GM19099 (cell line): ENCODE results near the gene ANKRD33B.

ENCODE experiments used
- POLR2A ChIP-seq: IDR thresholded peaks from 3 replicates; pipeline ENCODE4 v1.6.1; 2011; ENCODE audit warnings: low read depth; ENCODE audit not compliant: insufficient read length; ENCODE audit errors: extremely low read depth

Gene ANKRD33B

DNA sequence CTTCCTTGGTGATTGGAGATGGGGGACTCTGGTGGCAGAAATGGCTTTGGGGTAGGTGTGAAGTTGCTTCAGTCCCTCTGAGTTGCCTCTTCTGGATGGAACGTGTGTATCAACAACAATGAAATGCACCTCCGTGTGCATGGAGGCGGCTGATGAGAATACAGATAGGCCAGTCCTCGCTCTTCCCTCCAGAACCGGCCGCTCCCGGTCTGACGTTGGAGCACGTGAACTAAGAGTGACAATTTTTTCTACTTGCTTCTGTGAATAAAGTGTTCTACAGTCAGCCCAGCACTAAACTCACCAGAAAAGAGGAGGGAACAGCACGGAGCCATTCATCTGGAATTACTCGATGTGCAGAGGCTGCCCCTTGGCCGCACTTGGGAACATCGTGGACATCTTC, 90.7 kb downstream of the ANKRD33B start:
- TF ChIP-seq POLR2A, result no peak

DNA sequence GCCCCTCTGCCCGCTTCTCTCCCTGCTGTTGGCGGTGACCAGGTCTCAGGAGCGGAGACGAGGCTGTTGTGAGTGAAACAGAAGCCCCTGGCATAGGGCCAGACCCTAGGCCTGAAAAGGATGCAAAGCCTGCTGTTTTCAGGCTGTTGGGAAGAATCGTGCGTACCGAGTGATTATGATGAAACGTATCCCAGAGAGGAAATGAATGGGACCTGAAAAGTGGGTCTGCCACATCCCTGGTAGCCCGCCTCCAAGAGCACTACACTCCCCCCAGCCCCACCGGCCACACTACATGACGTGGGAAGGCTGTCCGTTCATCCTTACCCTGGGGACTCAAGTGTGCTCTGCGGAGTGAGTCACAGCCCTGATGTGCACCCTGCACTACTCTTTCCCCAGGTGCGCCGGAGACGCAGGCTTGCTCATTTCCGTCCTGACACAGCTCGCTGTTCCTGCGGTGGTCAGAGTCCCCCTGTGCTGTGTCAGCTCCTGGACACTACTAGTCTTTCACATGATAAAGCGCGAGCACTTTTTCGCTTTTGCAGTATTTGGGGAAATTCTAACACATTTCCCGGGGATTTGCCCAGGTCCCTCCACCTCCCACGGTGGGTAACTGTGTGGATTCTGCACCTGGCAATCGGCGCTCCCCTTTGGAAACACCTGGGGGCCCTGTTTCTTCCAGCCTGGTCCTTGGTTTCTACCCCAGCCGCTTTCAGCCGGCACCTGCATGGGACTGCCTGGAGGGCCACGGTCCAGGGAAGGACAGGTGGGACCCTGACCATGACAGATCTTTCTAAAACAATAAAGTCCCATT, 91.5 kb downstream of the ANKRD33B start:
- no peak for TF ChIP-seq POLR2A

DNA sequence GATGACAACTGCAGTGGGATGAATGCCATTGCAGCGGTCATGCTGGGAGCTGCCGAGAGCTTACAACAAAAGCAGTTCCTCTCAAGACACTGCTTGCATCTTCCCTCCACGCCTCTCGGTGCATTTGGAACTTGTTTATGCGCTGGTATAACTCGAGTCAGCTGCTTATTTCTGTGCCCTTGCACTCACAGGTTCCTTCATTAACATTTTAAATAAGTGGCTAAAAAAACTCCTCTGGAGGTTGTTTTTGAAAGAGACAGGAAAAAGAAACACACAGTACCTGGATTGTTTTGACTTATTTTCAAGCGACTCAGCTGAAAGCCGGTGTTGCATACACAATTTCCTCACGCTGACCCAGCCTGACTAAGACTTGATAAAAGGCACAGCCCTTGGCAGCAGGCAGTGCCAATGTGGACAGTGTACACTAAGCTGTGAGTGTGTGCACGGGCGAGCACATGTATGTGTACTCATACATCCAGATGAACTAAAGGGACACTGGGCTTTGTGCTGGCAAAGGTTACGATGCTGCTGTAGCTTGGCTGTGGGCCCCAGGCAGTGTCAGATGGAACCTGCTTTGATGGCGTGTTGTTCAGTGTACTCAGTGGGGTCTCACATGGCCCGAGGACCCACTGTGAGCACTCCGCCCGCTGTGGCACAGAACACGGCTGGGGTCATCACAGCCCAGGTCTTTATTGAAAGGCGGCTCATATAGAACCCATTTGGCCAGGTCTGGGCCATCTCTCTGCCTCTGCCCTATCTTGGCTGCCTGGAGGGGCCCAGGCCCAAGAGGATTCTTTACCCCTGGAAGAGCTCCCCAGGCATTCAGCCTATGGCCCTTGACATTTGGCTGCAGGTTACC, 92.3 kb downstream of the ANKRD33B start:
- TF ChIP-seq POLR2A, result no peak

DNA sequence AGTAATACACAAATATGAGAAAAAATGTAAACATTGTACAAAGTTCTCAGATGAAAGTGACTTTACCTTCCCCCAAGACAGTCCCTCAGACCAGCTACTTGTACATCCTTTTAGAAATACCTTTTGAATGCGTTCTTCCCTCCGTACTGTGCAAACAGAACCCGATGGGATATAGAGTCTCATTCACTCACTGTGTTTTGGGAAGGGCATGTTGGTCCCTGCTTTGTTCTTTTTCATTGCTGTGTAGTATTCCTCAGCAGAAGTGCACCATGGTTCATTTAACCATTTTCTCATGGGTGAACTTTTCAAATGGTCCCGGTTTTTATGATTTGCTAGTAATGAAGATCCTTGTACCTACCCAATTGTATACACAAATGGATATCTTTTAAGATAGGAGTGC, 94.4 kb downstream of the ANKRD33B start:
- TF ChIP-seq POLR2A, result no peak

DNA sequence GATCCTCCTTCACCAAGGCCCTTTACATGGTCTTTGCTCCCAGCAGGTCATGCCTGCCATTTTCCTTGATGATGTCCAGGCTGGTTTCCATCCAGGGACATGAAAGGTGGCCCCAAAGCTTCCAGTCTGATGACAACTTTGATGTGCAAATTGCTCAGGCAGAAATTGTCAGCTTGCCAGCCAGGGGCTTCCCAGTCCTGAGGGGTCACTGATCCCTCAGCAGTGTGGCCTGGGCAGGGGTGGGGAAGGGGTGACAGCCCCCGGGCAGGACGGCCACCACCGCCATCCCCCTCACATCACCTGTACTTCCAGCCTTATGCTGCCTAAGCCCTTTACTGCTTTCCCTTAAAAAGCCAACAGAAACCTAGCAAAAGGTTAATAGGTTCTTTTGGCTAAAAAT, 96.3 kb downstream of the ANKRD33B start:
- no peak for TF ChIP-seq POLR2A

DNA sequence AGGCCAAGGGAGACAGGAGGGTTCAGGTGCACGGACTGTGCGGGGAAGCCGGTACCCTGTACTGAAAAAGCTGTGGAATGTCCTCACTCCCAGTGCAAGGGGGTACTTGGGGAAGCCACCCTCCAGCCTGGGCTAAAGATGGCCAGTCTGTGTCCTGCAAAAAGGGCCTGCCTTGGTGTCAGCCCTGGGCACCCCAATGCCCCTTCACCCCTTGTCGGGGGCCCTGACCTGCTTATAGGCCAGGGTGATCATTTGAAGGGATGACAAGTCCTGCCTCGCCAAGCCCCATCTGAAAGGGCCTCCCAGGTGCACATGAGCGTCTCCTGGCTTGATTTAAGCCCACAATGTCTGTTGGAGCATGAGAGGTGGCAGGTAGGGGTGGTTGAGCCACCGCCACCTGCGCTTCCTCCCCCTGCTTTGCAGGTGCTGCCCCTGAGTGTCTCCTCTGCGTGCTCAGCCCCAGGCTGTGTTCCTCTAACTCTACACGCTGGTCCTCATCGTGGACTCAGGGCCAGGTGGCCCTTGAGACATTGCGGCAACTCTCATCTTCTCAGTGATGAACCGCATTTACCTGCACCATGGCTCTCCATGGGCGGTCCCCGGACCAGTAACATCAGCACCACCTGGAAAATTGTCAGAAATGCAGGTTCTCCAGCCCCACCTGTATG, 97.0 kb downstream of the ANKRD33B start:
- no peak for TF ChIP-seq POLR2A

DNA sequence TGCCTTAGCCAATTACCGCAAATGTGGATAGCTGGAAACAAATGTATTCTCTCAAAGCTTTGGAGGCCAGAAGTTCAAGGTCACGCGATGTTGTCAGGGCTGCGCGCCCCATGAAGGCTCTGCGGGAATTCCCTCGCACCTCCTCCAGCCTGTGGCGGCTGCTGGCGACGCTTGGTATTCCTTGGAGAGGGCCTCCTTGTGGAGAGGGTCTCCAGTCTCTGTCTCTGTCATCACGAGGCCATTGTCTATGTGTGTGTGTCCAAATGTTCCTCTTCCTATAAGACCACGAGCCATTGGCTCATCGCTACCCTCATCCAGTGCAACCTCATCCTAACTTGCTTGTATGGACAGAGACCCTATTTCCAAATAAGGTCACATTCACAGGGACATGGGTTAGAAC, 97.5 kb downstream of the ANKRD33B start:
- TF ChIP-seq POLR2A, result no peak

DNA sequence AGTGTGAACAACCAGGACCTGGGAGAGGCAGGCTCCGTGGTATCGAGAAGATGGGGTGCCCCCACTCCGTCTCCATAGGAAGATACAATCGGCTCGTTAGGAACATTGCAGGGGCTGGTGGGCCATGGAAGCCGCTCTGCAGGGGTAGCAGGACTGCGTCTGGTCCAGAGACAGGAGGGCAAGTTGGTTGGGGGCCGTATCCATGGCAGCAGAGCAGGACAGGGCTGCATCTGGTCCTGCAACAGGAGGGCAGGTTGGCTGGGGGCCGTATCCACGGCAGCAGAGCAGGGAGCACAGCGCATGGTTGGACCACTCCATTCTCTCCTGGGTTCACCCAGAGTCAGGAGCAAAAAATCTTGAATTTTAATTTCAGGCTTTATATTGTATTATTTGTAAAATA, 98.2 kb downstream of the ANKRD33B start:
- TF ChIP-seq POLR2A, result no peak

DNA sequence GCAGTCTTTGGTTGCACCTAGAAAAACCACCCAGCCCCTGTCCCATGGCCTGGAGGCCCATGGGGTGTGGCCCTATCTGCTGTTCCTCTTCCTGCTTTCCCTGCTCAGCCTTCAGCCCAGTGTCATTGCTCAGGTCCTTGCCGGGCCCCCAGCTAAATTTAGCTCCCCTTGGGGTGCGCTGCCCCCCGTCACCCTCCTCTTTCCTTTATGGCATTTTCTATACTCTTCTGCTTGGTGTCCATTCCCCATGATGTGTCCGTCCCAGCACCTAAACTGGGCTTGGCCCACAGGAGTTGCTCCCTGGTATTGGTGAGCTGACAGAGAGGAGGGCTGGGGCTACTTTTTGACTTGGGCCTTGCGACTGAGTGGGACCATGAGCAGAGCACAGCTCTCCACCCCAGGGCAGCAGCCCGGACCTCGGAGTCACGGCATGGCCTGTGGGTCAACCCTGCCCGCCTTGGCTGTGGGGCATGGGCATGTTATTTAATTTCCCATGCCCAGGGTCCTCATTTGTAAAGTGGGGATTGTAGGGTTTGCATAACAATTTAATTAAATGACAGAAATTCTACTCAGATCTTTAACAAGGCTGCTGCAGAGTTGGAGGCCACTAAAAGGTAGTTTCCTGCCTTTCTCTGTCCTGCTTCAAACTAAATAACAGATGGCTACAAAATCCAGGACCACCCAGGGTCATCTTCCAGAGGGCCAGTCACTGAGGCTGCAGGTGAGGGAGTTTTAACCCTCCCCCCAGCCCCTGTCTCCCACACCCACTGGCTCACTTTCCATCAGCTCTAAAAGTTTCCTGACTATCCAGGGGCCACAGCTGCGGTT, 99.0 kb downstream of the ANKRD33B start:
- TF ChIP-seq POLR2A, result no peak

DNA sequence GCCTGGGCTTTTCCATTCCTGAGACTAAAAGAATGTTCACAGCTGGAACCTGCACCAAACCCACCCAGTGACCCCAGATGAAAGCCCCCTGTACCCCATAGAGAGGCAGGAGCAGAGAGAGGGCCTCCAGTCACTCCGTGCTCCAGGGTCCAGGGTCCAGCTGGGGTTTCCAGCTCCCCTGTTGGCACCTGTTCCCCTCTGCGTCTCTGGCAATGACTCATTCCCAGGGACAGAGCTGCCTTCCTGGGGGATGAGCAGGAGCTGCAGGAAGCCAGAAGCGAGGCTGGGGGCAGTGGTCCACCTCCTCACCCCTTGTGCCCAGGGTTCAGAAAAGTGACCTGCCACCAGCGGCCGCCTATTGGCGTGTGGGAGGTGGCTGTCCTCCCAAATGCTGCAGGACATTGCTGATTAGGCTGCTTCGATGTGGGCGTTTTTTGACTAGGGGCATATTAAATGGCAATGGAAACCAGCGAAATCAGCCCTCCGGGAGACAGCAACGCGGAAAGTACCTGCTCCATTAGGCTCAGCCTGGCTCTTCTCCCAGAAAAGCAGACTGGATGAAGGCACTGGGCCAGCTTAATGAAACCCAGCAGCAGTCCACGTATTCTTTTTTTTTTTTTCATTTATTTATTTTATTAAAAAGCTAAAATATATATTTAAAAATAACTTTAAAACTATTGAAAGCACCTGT, 99.8 kb downstream of the ANKRD33B start:
- no peak for TF ChIP-seq POLR2A

DNA sequence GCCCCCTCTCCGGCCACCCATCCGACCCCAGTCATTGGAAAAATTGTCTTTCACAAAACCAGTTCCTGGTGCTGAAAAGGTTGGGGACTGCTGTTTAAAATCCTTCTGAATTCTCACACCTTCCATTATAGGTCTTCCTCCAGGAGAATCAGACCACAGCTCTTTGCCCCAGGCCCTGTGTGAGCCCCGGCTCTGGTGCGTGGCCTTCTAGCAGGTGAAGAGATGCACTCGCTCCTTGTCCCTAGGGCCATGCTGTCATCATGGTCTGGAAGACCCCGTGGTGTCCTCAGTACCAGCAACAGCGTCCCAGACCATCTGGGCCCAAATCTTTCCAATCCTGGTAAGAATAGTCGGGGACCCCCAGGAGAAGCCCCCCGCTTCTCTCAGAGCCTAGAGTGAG, 101.9 kb downstream of the ANKRD33B start:
- TF ChIP-seq POLR2A, result no peak

DNA sequence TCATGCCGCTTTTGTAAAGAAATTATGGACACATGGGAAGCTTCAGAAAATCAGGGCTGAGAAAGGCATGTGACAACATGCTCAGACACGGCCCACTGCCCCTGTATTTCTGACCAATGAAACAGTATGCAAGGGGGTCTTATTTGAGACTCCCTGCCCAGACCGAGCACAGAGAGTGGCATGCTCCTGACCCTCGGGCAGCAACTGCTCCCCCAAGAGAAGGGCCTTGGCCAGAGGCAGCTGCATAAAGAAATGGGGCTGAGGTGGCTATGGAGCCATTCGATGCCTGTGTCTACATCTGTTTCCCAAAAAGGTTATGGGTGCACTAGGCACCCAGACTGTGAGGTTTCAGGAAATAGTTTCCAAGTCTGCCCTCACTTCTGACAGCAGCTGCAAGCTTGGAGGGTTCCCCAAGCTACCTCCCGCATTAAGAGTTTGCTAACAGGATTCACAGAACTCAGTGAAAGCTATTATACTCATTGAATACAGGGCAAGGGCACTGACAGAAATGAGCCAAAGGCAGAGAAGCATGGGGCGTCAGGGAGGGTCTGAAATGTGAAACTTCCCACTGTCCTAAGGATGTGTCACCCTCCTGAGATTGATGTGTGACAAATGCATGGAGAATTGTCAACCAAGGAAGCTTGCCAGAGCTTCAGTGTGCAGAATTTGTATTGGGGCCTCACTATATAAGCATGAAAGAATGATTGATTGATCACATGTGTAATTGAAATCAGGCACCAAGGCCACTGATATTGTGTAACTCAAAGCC, 102.8 kb downstream of the ANKRD33B start:
- TF ChIP-seq POLR2A, result no peak

DNA sequence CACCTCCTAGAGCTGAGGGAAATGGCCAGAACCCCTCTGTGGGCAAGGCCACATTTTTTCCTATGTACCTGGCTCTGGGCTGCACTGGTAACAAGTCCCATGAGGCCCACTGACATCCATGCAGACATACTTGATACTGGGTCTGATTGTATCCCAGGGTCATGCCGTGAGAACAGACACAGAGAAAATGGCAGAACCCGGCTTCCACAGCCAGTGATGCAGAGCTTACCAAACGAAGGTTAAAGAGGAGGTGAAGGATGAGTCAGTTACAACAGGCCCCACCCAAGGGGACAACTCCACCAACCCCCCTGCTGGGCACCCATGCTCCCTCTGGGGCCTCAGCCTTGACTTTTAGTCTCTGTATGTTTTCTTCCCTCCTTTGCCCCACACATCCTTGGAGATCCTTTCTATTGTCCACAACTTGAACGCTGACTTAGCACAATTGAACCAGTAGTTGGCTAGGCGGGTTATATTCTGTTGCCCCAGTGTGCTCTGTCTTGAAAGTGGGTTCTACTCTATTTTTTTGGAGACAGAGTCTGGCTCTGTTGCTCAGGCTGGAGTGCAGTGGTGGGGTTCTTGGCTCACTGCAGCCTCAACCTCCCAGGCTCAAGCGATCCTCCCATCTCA, 103.7 kb downstream of the ANKRD33B start:
- TF ChIP-seq POLR2A, result no peak

DNA sequence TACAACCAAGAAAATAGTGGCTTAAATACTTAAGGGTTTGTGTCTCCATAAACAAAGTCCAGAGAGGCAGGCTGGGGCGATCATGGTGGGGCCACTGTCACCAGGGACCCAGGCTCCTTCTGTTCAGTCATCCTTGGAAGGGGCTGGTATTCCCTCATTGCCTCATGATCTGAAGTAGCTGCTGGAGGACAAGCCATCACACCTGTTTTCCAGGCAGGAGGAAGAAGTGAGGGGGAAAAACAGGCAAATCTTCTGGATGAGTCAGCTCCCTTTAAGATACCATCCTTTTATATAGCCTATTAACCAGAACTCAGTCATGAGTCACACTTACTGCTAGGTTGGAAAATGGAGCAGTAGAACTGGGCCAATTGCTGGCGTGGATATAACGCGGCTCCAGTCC, 104.8 kb downstream of the ANKRD33B start:
- no peak for TF ChIP-seq POLR2A

DNA sequence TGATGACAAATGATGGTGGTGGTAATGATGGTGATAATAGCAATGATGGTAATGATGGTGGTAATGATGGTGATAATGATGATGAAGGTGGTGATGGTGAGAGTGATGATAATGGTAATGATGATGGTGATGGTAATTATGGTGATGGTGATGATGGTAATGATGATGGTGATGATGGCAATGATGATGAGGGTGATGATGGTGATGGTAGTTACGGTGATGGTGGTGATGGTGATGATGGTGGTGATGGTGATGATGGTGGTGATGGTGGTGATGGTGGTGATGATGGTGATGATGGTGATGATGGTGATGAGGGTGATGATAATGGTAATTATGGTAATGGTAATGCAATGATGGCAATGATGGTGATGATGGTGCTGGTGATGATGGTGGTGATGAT, 106.1 kb downstream of the ANKRD33B start:
- TF ChIP-seq POLR2A, result no peak
